ENCODE results near the gene FBXL22. TPM values are rescaled to one million over a fixed set of nuclear protein-coding genes. Genes with fewer than 3 reads are reported as not detected.

The FBXL22 gene
- total and polyA plus RNA-seq, 8 donors: 0.28 to 2.1 (median 0.90) TPM

DNA sequence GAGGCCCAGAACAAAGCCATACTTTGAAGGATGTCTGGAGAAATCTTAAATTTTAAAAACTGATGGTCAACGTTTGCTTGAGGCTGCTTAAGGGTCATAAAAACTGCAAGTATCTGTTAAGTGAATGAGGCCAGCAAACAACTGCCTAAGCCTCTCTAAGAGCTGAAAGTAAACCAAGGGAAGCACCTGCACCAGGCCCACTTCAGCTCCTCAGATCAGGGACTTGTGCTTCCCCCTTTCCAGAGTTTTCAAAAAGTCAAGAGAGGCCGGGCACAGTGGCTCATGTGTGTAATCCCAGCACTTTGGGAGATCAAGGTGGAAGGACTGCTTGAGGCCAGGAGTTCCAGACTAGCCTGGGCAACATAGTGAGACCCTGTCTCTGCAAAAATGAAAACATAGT lies 9.1 kb downstream of the FBXL22 start:
- intact Hi-C loops (cut with DNase I): loop anchor here in 1 of 3 donors (10.0 kb wide), 1 partner anchor 458 kb away; no protein-coding TSS in a partner anchor

DNA sequence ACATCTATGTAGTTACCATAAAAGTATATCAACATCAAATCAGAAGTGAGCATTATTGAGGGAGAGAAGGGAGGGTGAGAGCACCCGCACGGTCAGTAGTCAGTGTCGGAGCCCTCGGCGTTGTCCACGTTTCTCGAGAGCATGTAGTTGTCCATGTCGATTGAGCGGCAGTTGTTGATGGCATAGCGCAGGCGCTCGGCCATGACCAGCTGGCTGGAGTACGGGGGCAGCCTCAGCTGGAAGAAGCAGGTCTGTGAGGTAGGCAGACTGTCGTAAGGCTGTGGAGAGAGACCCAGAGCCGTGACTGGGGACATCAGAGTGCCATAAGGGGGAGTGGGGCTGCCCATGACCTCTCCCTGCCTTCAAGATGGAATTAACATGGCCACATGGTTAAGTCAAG lies 11.8 kb downstream of the FBXL22 start:
- DNase-seq (no peak), ATAC-seq (no peak), FAIRE-seq (no peak)
- TF ChIP-seq, protein P1, sequence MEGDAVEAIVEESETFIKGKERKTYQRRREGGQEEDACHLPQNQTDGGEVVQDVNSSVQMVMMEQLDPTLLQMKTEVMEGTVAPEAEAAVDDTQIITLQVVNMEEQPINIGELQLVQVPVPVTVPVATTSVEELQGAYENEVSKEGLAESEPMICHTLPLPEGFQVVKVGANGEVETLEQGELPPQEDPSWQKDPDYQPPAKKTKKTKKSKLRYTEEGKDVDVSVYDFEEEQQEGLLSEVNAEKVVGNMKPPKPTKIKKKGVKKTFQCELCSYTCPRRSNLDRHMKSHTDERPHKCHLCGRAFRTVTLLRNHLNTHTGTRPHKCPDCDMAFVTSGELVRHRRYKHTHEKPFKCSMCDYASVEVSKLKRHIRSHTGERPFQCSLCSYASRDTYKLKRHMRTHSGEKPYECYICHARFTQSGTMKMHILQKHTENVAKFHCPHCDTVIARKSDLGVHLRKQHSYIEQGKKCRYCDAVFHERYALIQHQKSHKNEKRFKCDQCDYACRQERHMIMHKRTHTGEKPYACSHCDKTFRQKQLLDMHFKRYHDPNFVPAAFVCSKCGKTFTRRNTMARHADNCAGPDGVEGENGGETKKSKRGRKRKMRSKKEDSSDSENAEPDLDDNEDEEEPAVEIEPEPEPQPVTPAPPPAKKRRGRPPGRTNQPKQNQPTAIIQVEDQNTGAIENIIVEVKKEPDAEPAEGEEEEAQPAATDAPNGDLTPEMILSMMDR (IDR thresholded peaks at IDR 0.05): no peak
- H3K4me3 ChIP-seq: no peak overlapping the region
- no peaks in the 10 kb centered on the region for H3K27me3 ChIP-seq
- peaks cover 0 to 4% (median 0%) of the 10 kb centered on the region in 3 donors for H3K4me1 ChIP-seq
- no peaks in the 10 kb centered on the region for H3K9me3 ChIP-seq
- 95 to 96% methylated on average over 15 of the region's 15 CpGs for WGBS, 2 donors
- H3K36me3 ChIP-seq: peaks cover 0 to 27% (median 2%) of the 10 kb centered on the region in 3 donors
- intact Hi-C loops (cut with DNase I): loop anchor here in 1 of 3 donors (10.0 kb wide), 1 partner anchor 456 kb away; no protein-coding TSS in a partner anchor
- H3K27ac ChIP-seq: no peak overlapping the region

More for the DNA sequence above, 9.1 kb downstream of the FBXL22 start:
- H3K27ac ChIP-seq: no peak overlapping the region
- H3K9me3 ChIP-seq: no peaks in the 10 kb centered on the region
- peaks cover 0 to 4% (median 0%) of the 10 kb centered on the region in 3 donors for H3K4me1 ChIP-seq
- WGBS, 2 donors: 62 to 69% methylated on average over 2 of the region's 2 CpGs
- no peak overlapping the region for H3K4me3 ChIP-seq
- ATAC-seq (no peak), DNase-seq (no peak), FAIRE-seq (no peak)
- H3K36me3 ChIP-seq: peaks cover 0 to 15% (median 0%) of the 10 kb centered on the region in 3 donors
- H3K27me3 ChIP-seq: no peaks in the 10 kb centered on the region
- TF ChIP-seq, protein P1 (IDR thresholded peaks at IDR 0.05): no peak

DNA sequence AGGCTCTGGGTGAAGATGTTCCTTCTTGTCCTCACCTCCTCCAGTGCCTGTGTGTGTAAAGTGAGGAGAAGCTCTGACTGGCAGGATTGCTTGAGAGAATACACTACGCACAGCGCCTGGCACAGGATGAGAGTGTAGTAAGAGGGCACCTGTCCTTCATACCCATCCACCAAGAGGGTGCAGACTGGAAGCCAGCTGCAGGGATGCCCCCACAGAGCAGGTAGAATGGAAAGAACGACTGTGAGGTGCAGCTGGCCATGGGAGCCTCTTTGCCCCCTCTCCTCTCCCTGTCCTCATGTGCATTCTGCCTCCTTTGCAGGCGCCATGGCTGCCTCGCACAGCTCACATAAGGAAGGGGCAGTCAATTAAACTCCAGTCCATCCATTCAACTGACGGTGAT lies 12.3 kb downstream of the FBXL22 start:
- intact Hi-C loops (cut with DNase I): loop anchor here in 1 of 3 donors (10.0 kb wide), 1 partner anchor 455 kb away; no protein-coding TSS in a partner anchor
- no peak for FAIRE-seq

DNA sequence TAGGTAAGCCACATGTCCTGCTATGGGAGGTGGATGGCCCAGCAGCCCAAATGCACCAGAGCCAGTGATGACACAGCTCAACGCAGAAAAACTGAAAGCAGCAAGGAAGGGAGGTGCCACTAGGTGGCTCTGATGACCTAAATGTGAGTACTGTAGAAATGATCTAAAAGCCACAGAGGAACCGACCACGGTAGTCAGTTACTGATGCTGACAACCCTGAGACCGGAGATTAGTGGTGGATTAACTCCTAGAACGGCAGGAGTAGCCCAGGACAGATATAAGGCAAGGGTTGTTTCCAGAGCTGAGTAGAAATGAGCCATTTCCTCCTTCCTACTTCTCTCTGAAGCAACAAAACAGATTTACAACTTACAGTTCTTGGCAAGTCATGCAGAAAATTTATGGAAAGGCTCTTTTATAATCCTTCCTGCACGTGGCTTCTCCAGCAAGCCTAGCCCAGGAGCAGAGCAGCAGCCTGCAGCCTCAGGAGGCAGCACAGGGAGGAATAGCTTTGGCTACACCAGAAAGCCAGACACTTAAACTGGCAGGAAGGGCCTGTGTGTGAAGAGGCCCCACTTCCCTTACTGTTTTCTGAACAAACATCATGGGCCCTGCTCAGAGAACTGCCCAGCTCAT lies 13.1 kb downstream of the FBXL22 start:
- DNase-seq (peak in 4 of 6 donors; percentile 40 to 70 (median 46)), FAIRE-seq (no peak), ATAC-seq (peak; percentile 72 to 92 (median 90))
- intact Hi-C loops (cut with DNase I): no loop called here
- H3K27ac ChIP-seq: peak overlapping the region in 3 of 4 donors; percentile 7 to 55 (median 25)
- H3K27me3 ChIP-seq: no peaks in the 10 kb centered on the region
- TF ChIP-seq, protein P1 (IDR thresholded peaks at IDR 0.05): peak; percentile 22 to 49 (median 41)
- H3K4me3 ChIP-seq: no peak overlapping the region
- WGBS, 2 donors: 9 to 13% methylated on average over 6 of the region's 6 CpGs
- H3K36me3 ChIP-seq: peaks cover 0 to 40% (median 3%) of the 10 kb centered on the region in 3 donors
- H3K4me1 ChIP-seq: peaks cover 0 to 4% (median 0%) of the 10 kb centered on the region in 3 donors
- H3K9me3 ChIP-seq: no peaks in the 10 kb centered on the region

More for the DNA sequence above, 12.3 kb downstream of the FBXL22 start:
- Histone ChIP-seq H3K27me3 (no peaks in the 10 kb centered on the region), H3K36me3 (peaks cover 0 to 31% (median 3%) of the 10 kb centered on the region in 3 donors), H3K4me3 (no peak overlapping the region), H3K27ac (no peak overlapping the region), H3K4me1 (peaks cover 0 to 4% (median 0%) of the 10 kb centered on the region in 3 donors), H3K9me3 (no peaks in the 10 kb centered on the region)
- TF ChIP-seq, protein P1 (IDR thresholded peaks at IDR 0.05): no peak
- 86 to 87% methylated on average over 6 of the region's 6 CpGs for WGBS, 2 donors
- no peak for ATAC-seq
- DNase-seq: no peak

DNA sequence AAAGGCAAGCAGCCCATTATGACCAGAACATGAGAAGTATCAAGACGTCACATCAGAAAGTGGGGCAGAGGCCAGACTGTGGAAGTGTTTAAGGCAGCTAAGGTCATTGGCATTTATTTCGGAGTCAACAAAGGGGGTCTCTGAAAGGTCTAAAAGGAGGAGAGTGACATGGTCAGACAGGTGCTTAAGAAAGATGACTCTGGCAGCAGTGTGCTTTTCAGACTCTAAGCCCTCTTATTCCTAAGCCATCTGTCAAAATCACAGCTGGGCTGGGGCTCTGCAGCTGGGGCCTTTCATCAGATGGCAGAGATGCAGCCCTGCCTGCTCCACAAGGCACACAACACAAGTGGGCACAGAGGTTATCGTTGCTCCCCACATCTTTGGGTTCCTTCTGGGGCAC lies 14.0 kb downstream of the FBXL22 start:
- intact Hi-C loops (cut with DNase I): no loop called here
- Histone ChIP-seq H3K9me3 (no peaks in the 10 kb centered on the region), H3K36me3 (peaks cover 0 to 49% (median 9%) of the 10 kb centered on the region in 3 donors), H3K4me3 (no peak overlapping the region), H3K27me3 (no peaks in the 10 kb centered on the region), H3K27ac (no peak overlapping the region), H3K4me1 (peaks cover 0 to 4% (median 0%) of the 10 kb centered on the region in 3 donors)
- ATAC-seq (peak in 1 of 4 donors; percentile 12), FAIRE-seq (no peak), DNase-seq (no peak)
- TF ChIP-seq, protein P1 (IDR thresholded peaks at IDR 0.05): no peak
- WGBS, 2 donors: 65% methylated on average over 3 of the region's 3 CpGs
